SU-DHL-6 (cell line): ENCODE measurements around the gene KIN.

ENCODE experiments used
- CTCF ChIP-seq: fragments of 200-600 bp; sonication (generic); IDR thresholded peaks from one replicate; pipeline ENCODE4 v1.5.1; 2017; ENCODE audit warnings: antibody characterized with exemption, mild to moderate bottlenecking, low read length, moderate library complexity; ENCODE audit not compliant: insufficient read depth, poor library complexity, severe bottlenecking
- EZH2phosphoT487 ChIP-seq: fragments of 200-600 bp; sonication (generic), shearing (Covaris generic); conservative IDR thresholded peaks from 2 replicates; pipeline ENCODE4 v1.6.1; 2018; ENCODE audit warnings: mild to moderate bottlenecking, antibody characterized with exemption, low read length, moderate library complexity, mixed read lengths

DNA sequence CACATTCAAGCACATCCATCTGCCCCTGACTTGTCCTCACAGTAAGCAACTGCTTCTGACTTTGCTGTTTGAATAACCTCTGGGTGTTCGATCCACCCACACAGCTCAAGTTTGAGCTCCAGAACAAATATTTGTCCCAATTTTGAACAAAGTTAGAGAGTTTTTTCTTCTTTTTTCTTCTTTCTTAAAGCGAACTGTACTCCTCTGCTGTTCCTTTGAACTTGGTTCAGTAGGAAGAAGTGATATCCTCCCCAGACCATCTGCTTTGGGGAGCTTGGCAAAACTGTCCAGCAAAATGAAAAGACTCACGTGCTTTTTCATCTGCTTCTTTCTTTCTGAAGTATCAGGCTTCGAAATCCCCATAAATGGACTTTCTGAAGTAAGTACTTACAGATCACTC lies 84.7 kb downstream of the KIN start, which contains the start of gene ITIH2:
- TF ChIP-seq CTCF (no peak), EZH2phosphoT487 (no peak)
